Activated naive CD4-positive, alpha-beta T cell treated with anti-CD3 and anti-CD28 coated beads, Interleukin-2, amount 50 U/mL, for 72 hours (primary cell): ENCODE measurements around the gene CCDC82. TPM values are rescaled to one million over a fixed set of nuclear protein-coding genes. Genes with fewer than 3 reads are reported as not detected.
A peak's percentile ranks its signal among the peaks of the same experiment; 100 is the strongest.

Experiments used
- ATAC-seq, 2 donors: fragments of 150-1000 bp; cut with Tn5 transposase; 2 replicates each; pipeline ENCODE4 v1.10.0; 2021; ENCODE audit warnings: mild to moderate bottlenecking in 2 of 2, moderate library complexity in 2 of 2
- DNase-seq, 2 donors: peaks; one replicate each; pipeline ENCODE4 v3.0.0; 2021 to 2022; ENCODE audit warnings: low spot score in 2 of 2
- H3K27ac Mint-ChIP-seq, 2 donors: one replicate each; pipeline ENCODE4 v1.8.0; 2022; ENCODE audit warnings: mild to moderate bottlenecking in 2 of 2, mixed read lengths in 2 of 2
- H3K36me3 Mint-ChIP-seq, 2 donors: one replicate each; pipeline ENCODE4 v1.8.0; 2022; ENCODE audit warnings: mixed read lengths in 2 of 2
- H3K9me3 Mint-ChIP-seq, 2 donors: one replicate each; pipeline ENCODE4 v1.8.0; 2022; ENCODE audit warnings: mixed read lengths in 2 of 2
- total RNA-seq, 2 donors: library from RNA; stranded (reverse); gene quantifications; one replicate each; pipeline ENCODE4 v1.2.3, GENCODE V29; 2022

Gene CCDC82
- total RNA-seq, 2 donors from 2014 or later, result 33.3 to 58.6 TPM

GRCh38 chr11:96321091-96321490, 68.6 kb downstream of the CCDC82 start:
- peaks cover 24 to 54% of the 10 kb centered on the region in 2 donors for H3K36me3 Mint-ChIP-seq

GRCh38 chr11:96319898-96320656, 69.6 kb downstream of the CCDC82 start:
- DNase-seq (no peak), ATAC-seq (peak; percentile 54 to 74)
- Mint-ChIP-seq H3K36me3 (peaks cover 25 to 60% of the 10 kb centered on the region in 2 donors), H3K27ac (peak overlapping the region in 1 of 2 donors; percentile 4), H3K9me3 (no peaks in the 10 kb centered on the region)

More at GRCh38 chr11:96321091-96321490, 68.6 kb downstream of the CCDC82 start:
- no peak for ATAC-seq
- no peaks in the 10 kb centered on the region for H3K9me3 Mint-ChIP-seq
- no peak overlapping the region for H3K27ac Mint-ChIP-seq
- DNase-seq, result no peak

GRCh38 chr11:96318850-96319249, 70.9 kb downstream of the CCDC82 start:
- ATAC-seq (no peak), DNase-seq (no peak)
- Mint-ChIP-seq H3K36me3 (peaks cover 25 to 66% of the 10 kb centered on the region in 2 donors), H3K27ac (peak overlapping the region in 1 of 2 donors; percentile 4), H3K9me3 (no peaks in the 10 kb centered on the region)

- DNase-seq, result no peak
- no peak for ATAC-seq
- Mint-ChIP-seq H3K27ac (peak overlapping the region; percentile 22 to 34), H3K9me3 (no peaks in the 10 kb centered on the region), H3K36me3 (peaks cover 25 to 64% of the 10 kb centered on the region in 2 donors)
These were observed 71.3 kb downstream of the CCDC82 start for GRCh38 chr11:96318399-96318798.

DNA sequence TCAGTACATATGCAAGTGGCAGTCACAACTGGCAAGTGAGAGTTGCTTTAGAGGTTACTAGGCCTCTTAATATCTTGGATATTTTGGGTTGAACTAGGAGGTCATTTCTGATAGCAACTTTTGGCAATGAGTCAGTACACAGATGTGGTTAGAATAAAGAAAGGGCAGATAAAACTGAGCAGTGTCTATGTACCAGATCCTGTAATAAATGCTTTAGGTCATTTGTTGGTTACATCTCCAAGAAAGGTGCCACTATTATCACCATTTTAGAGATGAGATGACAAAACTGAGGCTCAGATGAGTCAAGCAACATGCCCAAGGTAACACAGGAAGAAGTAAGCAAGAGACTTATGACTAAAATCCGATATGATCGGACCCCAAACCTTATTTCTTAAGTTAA, 71.7 kb downstream of the CCDC82 start:
- Mint-ChIP-seq H3K27ac (peak overlapping the region; percentile 22 to 34), H3K9me3 (no peaks in the 10 kb centered on the region), H3K36me3 (peaks cover 25 to 64% of the 10 kb centered on the region in 2 donors)
- ATAC-seq (peak; percentile 71 to 83), DNase-seq (no peak)

DNA sequence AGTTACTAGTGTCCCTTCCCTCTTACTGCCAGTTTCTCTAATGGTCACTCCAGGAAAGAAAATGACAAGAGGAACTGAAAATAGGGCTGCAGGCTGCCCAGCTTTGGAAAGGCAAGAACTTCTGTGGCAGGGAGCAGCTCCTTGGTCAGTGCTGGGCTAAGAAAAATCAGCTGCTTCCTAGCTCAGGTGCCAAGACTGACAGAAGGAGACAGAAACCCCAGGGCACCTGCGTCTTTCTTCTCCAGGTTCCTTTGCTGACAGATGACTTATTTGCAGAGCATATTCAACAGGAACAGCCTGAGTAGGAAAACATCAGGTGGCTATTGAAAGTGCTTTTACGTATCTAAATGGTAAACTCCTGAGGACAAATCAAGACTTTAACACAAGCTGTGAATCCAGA, 72.1 kb downstream of the CCDC82 start:
- no peak for ATAC-seq
- H3K36me3 Mint-ChIP-seq, result peaks cover 25 to 62% of the 10 kb centered on the region in 2 donors
- DNase-seq, result no peak
- H3K27ac Mint-ChIP-seq, result peak overlapping the region in 1 of 2 donors; percentile 34
- H3K9me3 Mint-ChIP-seq, result no peaks in the 10 kb centered on the region

- ATAC-seq (no peak), DNase-seq (no peak)
- Mint-ChIP-seq H3K9me3 (no peaks in the 10 kb centered on the region), H3K27ac (no peak overlapping the region), H3K36me3 (peaks cover 18 to 55% of the 10 kb centered on the region in 2 donors)
These were observed 72.8 kb downstream of the CCDC82 start for GRCh38 chr11:96316869-96317268.

DNA sequence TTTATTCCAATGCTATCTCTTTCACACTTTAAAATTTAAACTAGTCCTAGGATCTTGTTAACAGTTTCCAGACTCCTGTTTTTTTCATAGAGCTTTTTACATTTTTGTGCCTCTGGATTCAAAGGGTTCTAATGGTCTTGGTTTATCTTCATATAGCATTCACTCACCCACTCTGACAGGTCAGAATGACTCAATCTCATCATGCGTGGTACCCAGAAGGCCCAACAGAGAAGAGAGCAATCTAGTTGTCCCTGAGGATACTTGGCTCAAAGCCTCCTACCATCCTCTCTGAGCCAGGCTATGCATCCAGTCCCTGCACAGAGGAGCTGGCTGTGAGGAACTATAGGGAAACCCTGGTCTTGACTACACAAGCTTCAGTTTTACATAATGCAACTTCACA, 74.2 kb downstream of the CCDC82 start:
- Mint-ChIP-seq H3K27ac (no peak overlapping the region), H3K9me3 (no peaks in the 10 kb centered on the region), H3K36me3 (peaks cover 14 to 50% of the 10 kb centered on the region in 2 donors)
- DNase-seq (no peak), ATAC-seq (no peak)

DNA sequence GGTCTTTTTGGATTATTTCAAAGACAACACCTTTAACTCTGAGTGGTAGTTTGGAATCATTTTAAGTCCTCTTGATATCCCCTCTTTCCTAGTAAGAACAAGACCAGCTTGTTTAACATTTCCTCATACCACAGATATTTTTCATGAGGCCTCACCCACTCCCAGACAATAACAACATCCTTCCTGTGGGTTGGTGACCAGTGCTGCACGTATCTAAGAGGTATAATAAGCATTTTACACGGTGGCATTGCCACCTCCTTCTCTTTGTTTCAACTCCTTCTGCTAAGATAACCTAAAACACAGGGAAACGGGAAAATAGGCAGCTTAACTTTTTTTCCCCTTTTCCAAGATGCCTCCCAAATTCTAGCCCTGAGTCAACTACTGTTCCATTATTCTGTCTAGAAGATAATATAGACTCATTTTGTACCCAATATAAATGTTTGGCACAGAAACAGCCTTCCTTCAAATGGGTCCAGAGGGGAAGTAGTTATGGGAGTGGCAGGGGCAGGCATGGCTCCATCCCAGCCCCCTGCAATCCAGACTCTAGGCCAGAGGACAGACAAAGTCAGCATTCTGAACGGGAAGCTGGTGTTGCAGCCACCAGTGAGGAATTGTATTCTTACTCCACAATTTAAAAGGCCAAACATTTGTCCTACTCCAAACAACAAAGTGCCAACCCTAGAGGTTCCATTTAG, 75.2 kb downstream of the CCDC82 start:
- Mint-ChIP-seq H3K36me3 (peaks cover 14 to 48% of the 10 kb centered on the region in 2 donors), H3K27ac (peak overlapping the region; percentile 63 to 81), H3K9me3 (no peaks in the 10 kb centered on the region)
- peak in 1 of 2 donors; percentile 16 for ATAC-seq
- no peak for DNase-seq

GRCh38 chr11:96313163-96313562, 76.5 kb downstream of the CCDC82 start:
- H3K27ac Mint-ChIP-seq, result peak overlapping the region; percentile 81 to 94
- H3K36me3 Mint-ChIP-seq, result peaks cover 14 to 42% of the 10 kb centered on the region in 2 donors
- H3K9me3 Mint-ChIP-seq, result no peaks in the 10 kb centered on the region
- ATAC-seq (no peak), DNase-seq (no peak)

DNA sequence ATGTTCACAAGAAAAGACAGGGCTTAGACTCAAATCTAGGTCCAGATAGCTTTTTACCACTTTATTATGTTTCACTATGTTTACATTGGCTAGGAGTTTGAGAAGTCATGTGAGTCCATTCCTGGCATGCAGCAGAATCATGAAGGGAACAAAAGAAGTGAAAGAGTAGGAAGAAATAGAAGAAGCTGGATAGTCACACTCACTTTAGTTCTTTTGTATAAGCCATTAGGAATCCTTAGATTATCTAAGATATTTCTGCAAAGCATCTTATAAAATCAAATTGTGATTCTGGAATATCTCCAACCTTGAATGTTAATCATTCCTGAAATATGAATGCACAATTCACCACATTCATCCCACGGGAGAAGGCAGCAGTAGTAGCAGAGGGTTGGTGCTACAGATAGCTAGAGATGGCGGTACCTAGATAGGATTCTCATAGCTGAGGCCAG, 78.6 kb downstream of the CCDC82 start:
- peaks cover under 1 to 28% of the 10 kb centered on the region in 2 donors for H3K36me3 Mint-ChIP-seq
- no peak overlapping the region for H3K27ac Mint-ChIP-seq
- DNase-seq (no peak), ATAC-seq (no peak)
- no peaks in the 10 kb centered on the region for H3K9me3 Mint-ChIP-seq

DNA sequence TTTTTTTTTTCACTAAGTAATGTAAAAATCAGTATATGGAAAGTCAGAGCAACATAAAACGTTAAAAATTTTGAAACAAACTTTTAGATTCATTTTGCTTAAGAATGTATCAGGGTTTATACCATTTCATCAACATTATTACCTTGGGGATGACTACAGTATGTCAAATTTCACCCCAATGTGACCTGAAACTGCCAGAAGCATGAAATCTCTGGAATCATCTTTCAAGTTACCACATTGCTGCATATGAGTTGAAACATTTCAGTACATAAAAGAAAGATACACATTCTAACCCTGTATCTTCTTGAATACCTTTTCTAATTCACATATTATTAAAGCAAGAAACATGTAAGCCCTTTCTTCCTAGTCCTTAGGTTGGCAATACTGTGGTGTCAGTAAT, 79.5 kb downstream of the CCDC82 start:
- H3K9me3 Mint-ChIP-seq, result no peaks in the 10 kb centered on the region
- no peak overlapping the region for H3K27ac Mint-ChIP-seq
- peaks cover 0 to 19% of the 10 kb centered on the region in 2 donors for H3K36me3 Mint-ChIP-seq
- no peak for ATAC-seq
- no peak for DNase-seq

- H3K27ac Mint-ChIP-seq, result no peak overlapping the region
- H3K9me3 Mint-ChIP-seq, result no peaks in the 10 kb centered on the region
- ATAC-seq, result no peak
- DNase-seq, result no peak
- peaks cover 0 to 13% of the 10 kb centered on the region in 2 donors for H3K36me3 Mint-ChIP-seq
These were observed 80.1 kb downstream of the CCDC82 start for GRCh38 chr11:96309643-96310017.

DNA sequence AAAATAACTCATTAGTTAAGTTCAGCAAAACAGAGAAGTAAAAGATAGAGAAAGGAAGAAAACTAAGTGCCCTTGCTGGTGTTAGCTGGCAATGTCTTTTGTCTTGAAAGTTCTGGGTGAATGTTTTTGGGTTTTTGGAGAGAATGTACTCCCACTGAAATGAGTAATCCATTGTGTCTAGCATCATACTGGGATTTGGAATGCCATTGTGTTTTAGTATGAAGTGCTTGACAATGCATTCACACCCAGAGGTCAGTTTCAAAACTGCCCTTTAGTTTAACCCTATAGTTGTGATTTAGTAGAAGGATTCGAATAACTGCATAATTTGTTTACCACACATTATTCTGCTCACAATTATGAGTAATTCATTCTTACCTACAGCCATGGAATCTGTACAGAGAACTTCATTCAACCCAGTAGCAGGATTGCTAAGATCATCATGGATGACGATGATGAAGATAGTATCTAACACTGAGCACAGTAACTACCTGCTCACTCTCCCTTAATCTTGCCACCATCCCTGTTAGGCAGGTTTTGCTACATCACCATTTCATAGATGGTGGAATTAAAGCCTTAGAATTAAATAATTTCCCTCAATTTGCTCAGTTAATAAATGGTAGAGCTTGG, 80.6 kb downstream of the CCDC82 start:
- peak in 1 of 2 donors; percentile 50 for ATAC-seq
- no peaks in the 10 kb centered on the region for H3K9me3 Mint-ChIP-seq
- H3K27ac Mint-ChIP-seq, result no peak overlapping the region

GRCh38 chr11:96307776-96308140, 82.0 kb downstream of the CCDC82 start:
- no peaks in the 10 kb centered on the region for H3K9me3 Mint-ChIP-seq
- DNase-seq (no peak), ATAC-seq (peak; percentile 12 to 43)
- H3K36me3 Mint-ChIP-seq, result no peaks in the 10 kb centered on the region
- peak overlapping the region; percentile 76 to 83 for H3K27ac Mint-ChIP-seq

More for the DNA sequence above, 80.6 kb downstream of the CCDC82 start:
- peaks cover 0 to 8% of the 10 kb centered on the region in 2 donors for H3K36me3 Mint-ChIP-seq
- DNase-seq, result no peak

DNA sequence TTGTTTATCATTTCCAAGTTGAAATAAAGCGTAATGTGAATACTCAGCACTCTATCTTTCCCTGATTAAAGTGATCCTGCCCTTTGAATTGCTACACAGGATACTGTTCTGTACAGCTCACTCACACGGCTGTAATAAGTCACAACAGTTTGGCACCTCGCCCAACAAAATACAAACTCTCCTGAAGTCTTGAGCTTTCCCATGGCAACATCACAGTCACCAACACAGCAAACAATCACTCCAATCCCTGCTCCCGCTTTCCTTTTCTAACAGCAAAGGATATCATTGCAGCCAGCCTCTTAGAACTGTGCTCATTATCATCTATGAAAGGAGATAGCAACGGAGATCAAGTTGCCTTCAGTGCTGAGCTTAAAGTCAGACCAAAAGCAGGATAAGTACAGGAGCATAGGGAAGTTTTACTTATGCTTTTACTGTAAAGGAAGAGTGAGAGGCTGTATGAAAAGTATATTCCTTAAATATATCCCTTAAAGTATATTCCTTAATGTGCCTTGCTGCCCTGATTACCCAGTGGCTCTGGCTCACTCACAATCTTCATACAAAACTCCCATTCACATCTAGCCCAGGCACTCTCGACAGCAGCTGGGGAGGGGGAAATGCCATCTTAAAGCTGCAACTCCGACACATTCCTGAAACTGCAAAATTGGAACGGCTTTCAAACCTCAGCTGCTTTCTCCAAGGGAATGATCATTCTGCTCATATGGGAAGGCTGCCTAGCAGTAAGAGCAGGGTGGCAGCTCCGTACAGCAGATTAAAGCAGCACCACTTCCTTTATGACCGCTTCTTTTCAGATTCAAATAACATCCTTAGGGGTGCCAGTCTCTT, 82.6 kb downstream of the CCDC82 start:
- no peaks in the 10 kb centered on the region for H3K36me3 Mint-ChIP-seq
- H3K9me3 Mint-ChIP-seq, result no peaks in the 10 kb centered on the region
- ATAC-seq, result peak; percentile 64 to 73
- DNase-seq, result no peak
- H3K27ac Mint-ChIP-seq, result peak overlapping the region; percentile 76 to 83
